GM18870 (cell line): ENCODE data around the gene CEP85L.

Experiments
- ATAC-seq: cut with Tn5 transposase; IDR thresholded peaks from one replicate; pipeline ENCODE4 v1.9.1; 2021; ENCODE audit warnings: moderate library complexity; ENCODE audit not compliant: unreplicated experiment

Gene CEP85L

DNA sequence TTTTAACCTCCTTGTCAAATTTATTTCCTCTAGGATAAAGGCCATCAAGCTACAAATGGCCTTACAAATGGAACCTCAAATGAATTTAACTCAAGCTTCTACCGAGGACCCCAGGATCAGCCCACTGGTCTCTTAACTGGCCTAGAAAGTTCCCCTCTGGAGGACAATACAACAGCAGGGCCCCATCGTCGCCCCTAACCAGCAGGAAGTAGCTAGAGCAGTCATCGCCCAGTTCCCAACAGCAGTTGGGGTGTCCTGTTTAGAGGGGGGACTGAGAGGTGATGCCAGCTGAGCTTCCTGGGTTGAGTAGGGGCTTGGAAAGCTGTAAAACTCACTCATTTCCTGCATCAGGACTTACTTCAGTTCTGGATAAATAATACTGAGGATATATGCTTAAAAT is 25.6 kb downstream of the CEP85L start:
- no peak for ATAC-seq

GRCh38 chr6:118621799-118622470 is 29.5 kb downstream of the CEP85L start:
- ATAC-seq = no peak

DNA sequence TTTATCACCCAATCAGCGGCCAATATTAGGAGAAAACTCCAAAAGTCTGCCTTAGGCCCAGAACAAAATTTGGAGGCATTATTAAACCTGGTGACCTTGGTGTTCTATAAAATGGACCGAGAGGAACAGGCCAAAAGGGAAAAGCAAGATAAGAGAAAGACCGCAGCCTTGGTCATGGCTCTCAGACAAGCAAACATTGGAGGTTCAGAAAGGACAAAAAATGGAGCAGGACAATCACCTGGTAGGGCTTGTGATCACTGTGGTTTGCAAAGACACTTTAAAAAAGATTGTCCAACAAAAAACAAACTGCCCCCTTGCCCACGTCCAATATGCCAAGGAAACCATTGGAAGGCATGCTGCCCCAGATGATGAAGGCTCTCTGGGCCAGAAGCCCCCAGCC is 31.2 kb downstream of the CEP85L start:
- ATAC-seq = no peak

- peak; percentile 88 for ATAC-seq
These were observed 32.6 kb downstream of the CEP85L start for GRCh38 chr6:118618676-118619377.

GRCh38 chr6:118617417-118617816 is 34.0 kb downstream of the CEP85L start:
- no peak for ATAC-seq

GRCh38 chr6:118611334-118611733 is 40.1 kb downstream of the CEP85L start:
- ATAC-seq = no peak

GRCh38 chr6:118606858-118607257 is 44.5 kb downstream of the CEP85L start:
- no peak for ATAC-seq

DNA sequence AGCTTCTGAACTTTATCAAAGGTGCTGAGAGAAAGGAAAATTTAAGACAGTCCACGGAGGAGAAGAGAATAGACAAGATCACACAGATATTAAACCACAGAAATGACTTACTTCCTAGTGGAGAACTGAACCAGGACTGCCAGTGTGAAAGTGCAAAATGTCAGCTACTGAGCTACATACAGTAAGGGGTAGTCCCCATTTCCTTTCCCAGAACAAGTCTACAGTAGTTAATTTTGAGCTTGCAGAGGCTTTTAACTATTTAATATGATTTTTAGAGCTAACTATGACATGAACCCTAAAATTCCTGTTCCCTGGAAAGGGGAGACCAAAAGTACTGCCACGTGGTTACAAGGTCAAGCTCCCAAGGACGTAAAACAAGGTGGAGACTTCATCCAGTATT is 45.1 kb downstream of the CEP85L start:
- no peak for ATAC-seq

DNA sequence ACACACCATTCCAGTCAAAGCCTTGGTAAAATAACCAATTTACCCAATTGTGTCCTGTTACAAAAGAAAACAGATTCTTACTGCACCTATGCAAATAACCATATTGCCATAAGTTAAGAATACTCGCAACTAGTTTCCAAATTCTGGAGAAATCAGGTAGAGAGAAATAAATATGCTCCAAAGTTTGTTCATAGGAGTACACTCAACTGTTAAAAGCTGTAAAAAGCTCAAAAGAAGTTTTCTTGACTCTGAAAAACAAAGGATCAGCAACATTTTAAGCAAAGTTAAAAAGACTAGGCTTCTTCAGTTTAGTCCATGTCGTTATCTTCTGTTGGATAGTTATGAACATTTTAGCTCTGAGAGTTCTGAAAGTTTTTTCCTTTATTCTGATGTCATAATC is 48.0 kb downstream of the CEP85L start:
- no peak for ATAC-seq

- ATAC-seq = no peak
These were observed 49.1 kb downstream of the CEP85L start for GRCh38 chr6:118602300-118602699.

- ATAC-seq = no peak
These were observed 53.1 kb downstream of the CEP85L start for GRCh38 chr6:118598324-118598723.

GRCh38 chr6:118597636-118598035 is 53.8 kb downstream of the CEP85L start:
- ATAC-seq = no peak

DNA sequence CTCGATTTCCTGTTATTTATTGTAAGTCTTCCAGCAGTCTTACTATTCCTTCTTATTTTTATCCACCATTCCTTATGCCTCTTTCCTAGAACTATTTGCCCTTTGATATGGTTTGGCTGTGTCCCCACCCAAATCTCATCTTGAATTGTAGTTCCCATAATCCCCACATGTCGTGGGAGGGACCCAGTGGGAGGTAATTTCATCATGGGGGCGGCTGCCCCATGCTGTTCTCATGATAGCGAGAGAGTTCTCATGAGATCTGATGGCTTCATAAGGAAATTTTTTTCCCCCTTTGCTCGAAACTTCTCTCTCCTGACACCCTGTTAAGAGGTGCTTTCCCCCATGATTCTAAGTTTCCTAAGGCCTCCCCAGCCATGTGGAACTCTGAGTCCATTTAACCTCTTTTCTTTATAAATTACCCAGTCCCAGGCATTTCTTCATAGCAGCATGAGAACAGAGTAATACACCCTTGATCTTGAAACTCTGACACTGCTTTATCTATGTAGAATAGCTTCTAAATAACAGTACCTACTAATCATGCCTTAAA is 54.5 kb downstream of the CEP85L start:
- ATAC-seq = no peak

GRCh38 chr6:118594877-118595276 is 56.5 kb downstream of the CEP85L start:
- no peak for ATAC-seq

DNA sequence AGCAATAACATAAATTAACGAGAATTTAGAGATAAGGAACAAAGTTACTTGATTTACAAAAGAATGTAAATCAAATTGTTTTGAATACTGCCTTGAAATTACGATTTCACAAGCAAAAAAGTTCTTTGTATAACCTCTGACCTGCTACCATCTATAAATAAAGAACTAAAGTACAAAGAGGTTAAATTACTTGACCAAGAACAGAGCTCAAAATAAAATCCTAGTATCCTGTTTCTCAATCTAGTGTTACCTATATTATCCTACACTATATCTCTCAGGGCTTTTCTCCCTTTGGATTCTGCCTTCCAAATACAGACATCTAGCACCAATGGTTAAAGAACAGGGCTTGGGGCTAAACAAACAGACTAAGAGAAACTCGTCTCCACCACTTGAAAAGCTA is 59.5 kb downstream of the CEP85L start:
- no peak for ATAC-seq

- ATAC-seq = no peak
These were observed 61.6 kb downstream of the CEP85L start for GRCh38 chr6:118589649-118590365.

DNA sequence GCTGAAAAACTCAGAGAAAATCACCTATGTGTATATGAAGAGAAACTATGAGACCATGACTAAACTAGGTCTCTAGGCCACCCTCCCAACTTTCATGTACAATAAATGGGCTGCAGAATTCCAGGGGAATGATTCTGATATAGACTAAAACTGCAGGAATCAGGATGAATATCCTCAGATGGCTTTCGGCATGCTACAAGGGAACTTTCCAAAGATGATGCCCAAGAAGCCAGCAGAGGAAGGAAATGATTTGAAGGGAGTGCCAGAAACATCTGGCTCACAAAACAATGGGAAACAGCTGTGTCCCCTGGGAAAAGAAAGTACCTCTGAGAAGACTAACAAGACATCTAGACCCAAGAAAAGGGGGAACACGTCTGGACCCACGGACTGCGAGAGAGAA is 62.2 kb downstream of the CEP85L start:
- ATAC-seq = no peak

DNA sequence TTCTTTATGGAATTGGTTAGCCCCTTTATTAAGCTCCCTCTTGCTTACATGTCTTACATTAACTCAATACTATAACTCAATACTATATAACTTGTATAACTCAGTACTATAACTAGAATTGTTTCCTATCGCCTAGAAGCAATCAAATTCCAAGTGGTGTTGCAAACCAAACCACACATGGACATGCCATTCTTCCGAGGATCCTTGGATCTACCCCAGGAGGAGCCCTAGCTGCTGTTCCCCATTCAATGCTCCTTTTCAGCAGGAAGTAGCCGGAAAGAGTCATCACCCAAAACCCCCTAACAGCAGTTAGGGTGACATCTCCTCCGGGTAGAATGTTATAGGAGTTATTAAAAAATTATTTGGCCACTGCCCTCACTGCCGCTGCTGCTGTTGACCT is 62.8 kb downstream of the CEP85L start:
- no peak for ATAC-seq

DNA sequence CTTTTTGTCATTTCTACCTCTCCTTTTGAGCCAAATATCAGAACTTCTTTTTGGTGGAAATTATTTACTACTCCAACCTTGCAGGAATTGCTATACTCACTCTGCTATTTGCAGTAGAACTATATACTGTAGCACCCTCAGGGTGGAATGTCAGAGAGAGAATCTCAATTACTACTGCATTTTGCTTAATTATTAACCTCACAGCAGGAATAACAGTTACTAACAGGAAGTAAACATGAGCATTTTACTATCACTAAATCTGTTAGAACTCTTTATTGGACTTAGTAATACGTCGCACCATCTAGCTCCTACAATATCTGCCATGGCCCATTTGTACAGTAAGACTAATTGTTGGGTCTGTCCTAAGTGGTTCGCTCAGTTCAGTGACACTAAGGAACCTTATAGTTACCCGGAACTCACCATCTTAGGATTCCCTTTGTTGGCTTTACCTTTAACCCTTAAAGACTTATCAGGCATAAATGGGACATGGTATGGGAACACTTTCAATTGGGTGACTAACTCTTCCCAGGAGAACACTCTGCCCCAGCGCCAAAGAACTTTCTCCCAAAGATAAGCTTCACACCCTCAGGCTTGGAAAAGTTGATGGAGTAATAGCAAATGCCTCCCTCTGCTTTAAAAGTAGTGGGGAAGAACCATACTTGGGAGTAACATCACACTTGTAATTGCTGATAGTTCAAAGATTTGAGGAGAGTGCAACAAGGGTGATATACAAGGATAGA is 64.5 kb downstream of the CEP85L start:
- no peak for ATAC-seq

DNA sequence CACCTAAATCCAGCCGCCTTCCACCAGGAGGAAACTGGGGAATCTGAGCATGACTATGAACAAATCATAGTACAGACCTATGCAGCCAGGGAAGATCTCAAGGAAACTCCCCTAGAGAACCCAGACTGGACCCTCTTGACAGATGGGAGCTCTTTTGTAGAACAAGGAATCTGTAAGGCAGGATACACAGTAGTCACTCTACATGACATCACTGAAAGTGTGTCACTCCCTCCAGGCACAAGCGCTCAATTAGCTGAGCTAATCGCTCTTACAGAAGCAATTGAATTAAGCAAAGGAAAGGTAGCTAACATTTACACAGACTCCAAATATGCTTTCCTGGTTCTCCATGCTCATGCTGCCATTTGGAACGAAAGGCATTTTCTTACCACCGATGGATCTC is 66.5 kb downstream of the CEP85L start:
- ATAC-seq = no peak

DNA sequence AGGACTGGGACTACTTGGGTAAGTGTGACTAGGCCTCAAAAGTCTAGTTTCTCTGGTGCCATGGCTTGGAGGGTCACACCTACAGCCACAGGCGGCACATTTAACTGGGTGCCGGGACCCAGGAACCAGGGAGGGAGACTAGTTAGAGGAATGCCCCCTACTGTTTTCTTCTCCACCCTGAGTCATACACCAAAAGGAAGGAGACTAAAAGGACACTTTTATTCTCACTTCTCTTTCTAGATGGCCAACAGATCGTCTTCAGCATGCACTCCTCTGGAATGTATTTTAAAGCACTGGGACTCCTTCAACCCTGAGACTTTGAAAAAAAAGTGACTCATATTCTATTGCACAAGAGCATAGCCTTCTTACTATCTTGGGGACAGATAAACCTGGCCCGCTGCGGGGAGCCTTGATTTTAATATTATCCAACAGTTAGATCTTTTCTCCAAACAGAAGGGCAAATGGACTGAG is 69.9 kb downstream of the CEP85L start:
- ATAC-seq = no peak
